MM.1S (cell line): ENCODE results near the gene CNOT4.
A peak's percentile ranks its signal among the peaks of the same experiment; 100 is the strongest.

Experiments
- DNase-seq: peaks from one replicate; pipeline ENCODE4 v3.0.0-alpha.2; 2015
- H2AFZ ChIP-seq: fragments of 300-600 bp; sonication (generic); 2 replicates; pipeline ENCODE4 v1.6.0; 2016; ENCODE audit warnings: antibody characterized with exemption, low read length
- H3F3A ChIP-seq: fragments of 300-600 bp; sonication (generic); 2 replicates; pipeline ENCODE4 v1.6.1; 2016; ENCODE audit warnings: mild to moderate bottlenecking, antibody characterized with exemption, low read length, moderate library complexity, mixed read lengths; ENCODE audit not compliant: insufficient read depth
- H3K27ac ChIP-seq: fragments of 300-600 bp; sonication (generic); 2 replicates; pipeline ENCODE4 v1.5.1; 2016; ENCODE audit warnings: mild to moderate bottlenecking, low read length
- H3K27me3 ChIP-seq: fragments of 300-600 bp; sonication (generic); replicated peaks from 2 replicates; pipeline ENCODE4 v1.6.0; 2016; ENCODE audit warnings: low read length; ENCODE audit not compliant: insufficient read depth
- H3K36me3 ChIP-seq: fragments of 300-600 bp; sonication (generic); replicated peaks from 2 replicates; pipeline ENCODE4 v1.6.1; 2016; ENCODE audit warnings: mild to moderate bottlenecking, low read length, mixed read lengths; ENCODE audit not compliant: insufficient read depth
- H3K4me1 ChIP-seq: fragments of 300-600 bp; sonication (generic); 2 replicates; pipeline ENCODE4 v1.6.1; 2016; ENCODE audit warnings: low read length, mixed read lengths
- H3K4me2 ChIP-seq: fragments of 300-600 bp; sonication (generic); 2 replicates; pipeline ENCODE4 v1.6.0; 2016; ENCODE audit warnings: low read depth, low read length
- H3K4me3 ChIP-seq: fragments of 300-600 bp; sonication (generic); 2 replicates; pipeline ENCODE4 v1.5.1; 2016; ENCODE audit warnings: low read length, mixed read lengths
- H3K79me2 ChIP-seq: fragments of 300-600 bp; sonication (generic); 2 replicates; pipeline ENCODE4 v1.6.1; 2016; ENCODE audit warnings: mixed run types, low read length, mixed read lengths
- H3K9ac ChIP-seq: fragments of 300-600 bp; sonication (generic); 2 replicates; pipeline ENCODE4 v1.6.1; 2016; ENCODE audit warnings: low read length, mixed read lengths
- H3K9me2 ChIP-seq: fragments of 300-600 bp; sonication (generic); replicated peaks from 2 replicates; pipeline ENCODE4 v1.6.1; 2016; ENCODE audit warnings: mild to moderate bottlenecking, low read length, mixed read lengths; ENCODE audit not compliant: insufficient read depth
- H3K9me3 ChIP-seq: fragments of 300-600 bp; sonication (generic); replicated peaks from 2 replicates; pipeline ENCODE4 v1.6.1; 2016; ENCODE audit warnings: mild to moderate bottlenecking, low read length, mixed read lengths; ENCODE audit not compliant: insufficient read depth
- H4K20me1 ChIP-seq: fragments of 300-600 bp; sonication (generic); 2 replicates; pipeline ENCODE4 v1.6.1; 2016; ENCODE audit warnings: mild to moderate bottlenecking, low read length, moderate library complexity, mixed read lengths; ENCODE audit not compliant: insufficient read depth
- EZH2 ChIP-seq: fragments of 300-600 bp; sonication (generic); optimal IDR thresholded peaks from 2 replicates; pipeline ENCODE3; 2017; ENCODE audit warnings: low read depth, mild to moderate bottlenecking, antibody characterized with exemption, low read length, mixed read lengths
- EZH2phosphoT487 ChIP-seq: fragments of 300-600 bp; sonication (generic); IDR thresholded peaks from 2 replicates; pipeline ENCODE4 v1.6.1; 2018; ENCODE audit warnings: antibody characterized with exemption, low read length
- TF ChIP-seq, protein P1 (sequence below): fragments of 300-600 bp; sonication (generic); IDR thresholded peaks from 2 replicates; pipeline ENCODE4 v1.5.1; 2016; ENCODE audit warnings: antibody characterized with exemption, low read length, mixed read lengths

Gene CNOT4

GRCh38 chr7:135514856-135515255 lies 5.0 kb upstream of the CNOT4 start:
- Histone ChIP-seq H3K4me1 (peaks cover 6% of the 10 kb centered on the region), H3K79me2 (peaks cover under 1% of the 10 kb centered on the region; the same call in 1 of the 2 replicates), H3K27ac (no peak overlapping the region), H2AFZ (no peak overlapping the region), H3K4me3 (no peak overlapping the region), H3K27me3 (no peaks in the 10 kb centered on the region), H3K9me3 (no peaks in the 10 kb centered on the region), H3K9ac (no peak overlapping the region), H3K4me2 (no peak overlapping the region), H3K36me3 (no peaks in the 10 kb centered on the region), H4K20me1 (no peaks in the 10 kb centered on the region), H3K9me2 (no peaks in the 10 kb centered on the region), H3F3A (no peaks in the 10 kb centered on the region)
- TF ChIP-seq, protein P1, sequence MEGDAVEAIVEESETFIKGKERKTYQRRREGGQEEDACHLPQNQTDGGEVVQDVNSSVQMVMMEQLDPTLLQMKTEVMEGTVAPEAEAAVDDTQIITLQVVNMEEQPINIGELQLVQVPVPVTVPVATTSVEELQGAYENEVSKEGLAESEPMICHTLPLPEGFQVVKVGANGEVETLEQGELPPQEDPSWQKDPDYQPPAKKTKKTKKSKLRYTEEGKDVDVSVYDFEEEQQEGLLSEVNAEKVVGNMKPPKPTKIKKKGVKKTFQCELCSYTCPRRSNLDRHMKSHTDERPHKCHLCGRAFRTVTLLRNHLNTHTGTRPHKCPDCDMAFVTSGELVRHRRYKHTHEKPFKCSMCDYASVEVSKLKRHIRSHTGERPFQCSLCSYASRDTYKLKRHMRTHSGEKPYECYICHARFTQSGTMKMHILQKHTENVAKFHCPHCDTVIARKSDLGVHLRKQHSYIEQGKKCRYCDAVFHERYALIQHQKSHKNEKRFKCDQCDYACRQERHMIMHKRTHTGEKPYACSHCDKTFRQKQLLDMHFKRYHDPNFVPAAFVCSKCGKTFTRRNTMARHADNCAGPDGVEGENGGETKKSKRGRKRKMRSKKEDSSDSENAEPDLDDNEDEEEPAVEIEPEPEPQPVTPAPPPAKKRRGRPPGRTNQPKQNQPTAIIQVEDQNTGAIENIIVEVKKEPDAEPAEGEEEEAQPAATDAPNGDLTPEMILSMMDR, result no peak
- TF ChIP-seq EZH2phosphoT487 (no peak), EZH2 (no peak)
- DNase-seq, result no peak

DNA sequence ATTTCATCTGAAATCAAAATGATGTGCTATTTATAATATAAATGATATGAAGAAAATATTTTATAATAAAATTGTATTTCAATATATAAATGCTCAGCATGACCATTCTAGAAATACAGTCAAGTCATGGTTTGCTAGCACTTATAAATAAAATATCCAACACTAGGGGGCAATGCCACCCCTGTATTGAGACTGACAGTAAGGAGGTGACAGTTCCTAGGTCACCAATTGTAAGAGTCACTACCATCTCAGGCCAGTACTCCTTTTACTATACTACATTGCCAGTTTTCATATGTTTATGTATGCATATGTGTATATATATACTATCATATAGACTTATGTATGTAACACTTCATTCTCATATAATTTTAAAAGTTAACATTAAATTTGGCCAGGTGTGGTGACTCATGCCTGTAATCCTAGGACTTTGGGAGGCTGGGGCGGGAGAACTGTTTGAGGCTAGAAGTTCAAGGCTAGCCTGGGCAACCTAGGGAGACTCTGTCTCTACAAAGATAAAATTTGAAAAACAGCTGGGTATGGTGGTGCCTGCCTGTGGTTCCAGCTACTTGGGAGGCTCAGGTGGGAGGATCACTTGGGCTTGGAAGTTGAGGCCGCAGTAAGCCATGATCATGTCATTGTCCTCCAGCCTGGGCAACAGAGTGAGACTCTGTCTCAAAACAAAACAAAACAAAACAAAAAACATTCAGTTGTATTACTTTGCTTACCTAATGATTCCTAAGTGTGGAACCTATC lies 2.4 kb upstream of the CNOT4 start:
- peaks cover 26% of the 10 kb centered on the region for H3K79me2 ChIP-seq
- H3K4me1 ChIP-seq, result peaks cover 14% of the 10 kb centered on the region
- H3K27me3 ChIP-seq, result no peaks in the 10 kb centered on the region
- no peak overlapping the region for H3K4me2 ChIP-seq
- no peak for TF ChIP-seq EZH2
- TF ChIP-seq, protein P1, result peak; percentile 63
- no peak for TF ChIP-seq EZH2phosphoT487
- no peak overlapping the region for H3K27ac ChIP-seq
- H3K9ac ChIP-seq, result no peak overlapping the region
- no peak overlapping the region for H2AFZ ChIP-seq
- H4K20me1 ChIP-seq, result peaks cover 10% of the 10 kb centered on the region; the same call in 1 of the 2 replicates
- H3F3A ChIP-seq, result peaks cover 16% of the 10 kb centered on the region
- DNase-seq, result peak; percentile 91
- no peaks in the 10 kb centered on the region for H3K36me3 ChIP-seq
- H3K4me3 ChIP-seq, result no peak overlapping the region
- H3K9me3 ChIP-seq, result no peaks in the 10 kb centered on the region
- H3K9me2 ChIP-seq, result no peaks in the 10 kb centered on the region

DNA sequence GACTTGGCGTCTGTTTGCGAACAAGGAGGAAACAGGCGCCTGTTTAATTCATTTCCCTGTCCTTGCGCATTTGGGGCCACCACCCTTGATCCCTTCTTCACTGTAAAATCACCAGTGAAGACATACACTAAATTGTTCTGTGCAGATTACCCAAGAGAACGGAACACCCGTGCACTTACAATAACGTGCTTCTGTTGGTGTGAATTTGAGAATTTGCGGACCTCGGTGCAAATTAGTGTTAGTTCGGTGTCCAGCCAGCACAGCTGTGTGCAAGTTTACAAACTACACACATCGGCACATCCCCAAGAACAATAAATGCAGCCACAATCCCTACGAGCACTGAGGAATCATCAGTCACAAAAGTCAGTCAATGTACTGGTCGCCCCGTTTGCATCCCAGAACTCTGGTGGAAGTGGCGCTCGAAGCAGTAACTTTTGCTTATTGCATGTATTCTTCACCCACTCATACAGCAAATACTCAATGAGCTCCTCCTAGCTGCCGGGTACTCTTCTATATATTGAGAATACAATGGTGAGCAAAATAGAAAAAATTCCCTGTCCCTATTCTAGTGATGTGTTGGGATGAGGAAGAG lies 786 bp upstream of the CNOT4 start:
- H3K36me3 ChIP-seq, result no peaks in the 10 kb centered on the region
- H3K4me3 ChIP-seq, result peak overlapping the region; percentile 88
- peaks cover 14% of the 10 kb centered on the region for H3K4me1 ChIP-seq
- no peaks in the 10 kb centered on the region for H3K9me3 ChIP-seq
- no peaks in the 10 kb centered on the region for H3K9me2 ChIP-seq
- H3K79me2 ChIP-seq, result peaks cover 42% of the 10 kb centered on the region
- peaks cover 10% of the 10 kb centered on the region; the same call in 1 of the 2 replicates for H4K20me1 ChIP-seq
- H2AFZ ChIP-seq, result peak overlapping the region; percentile 96
- H3F3A ChIP-seq, result peaks cover 16% of the 10 kb centered on the region
- peak; percentile 14 for DNase-seq
- peak overlapping the region; percentile 17; the same call in 1 of the 2 replicates for H3K9ac ChIP-seq
- TF ChIP-seq, protein P1, result peak; percentile 10; the same call in 1 of the 2 replicates
- no peak for TF ChIP-seq EZH2
- peak overlapping the region; percentile 98 for H3K4me2 ChIP-seq
- H3K27ac ChIP-seq, result no peak overlapping the region
- no peaks in the 10 kb centered on the region for H3K27me3 ChIP-seq
